Colon (tissue), 2 donors: Measurements from ENCODE around the gene MATN4.

Source experiments
- FAIRE-seq: peaks from 2 replicates; lab custom pipeline; 2012; peaks lifted over from hg19 to GRCh38; lab: Jason Lieb, UNC
- donor health status: control.
- donor health status: control.

The MATN4 gene

GRCh38 chr20:45289942-45290676 is 18.0 kb downstream of the MATN4 start:
- no peak for FAIRE-seq

GRCh38 chr20:45288860-45289259 is 19.2 kb downstream of the MATN4 start:
- FAIRE-seq = no peak

GRCh38 chr20:45288376-45288775 is 19.7 kb downstream of the MATN4 start:
- no peak for FAIRE-seq

GRCh38 chr20:45283551-45284057 is 24.5 kb downstream of the MATN4 start:
- no peak for FAIRE-seq

GRCh38 chr20:45282700-45283550 is 25.2 kb downstream of the MATN4 start:
- FAIRE-seq = no peak

GRCh38 chr20:45279992-45280391 is 28.1 kb downstream of the MATN4 start:
- no peak for FAIRE-seq

GRCh38 chr20:45275338-45275737 is 32.8 kb downstream of the MATN4 start:
- no peak for FAIRE-seq

- FAIRE-seq = no peak
Observed at GRCh38 chr20:45269754-45270270, 38.3 kb downstream of the MATN4 start.

GRCh38 chr20:45269056-45269455 is 39.0 kb downstream of the MATN4 start:
- FAIRE-seq = no peak

GRCh38 chr20:45268531-45268930 is 39.6 kb downstream of the MATN4 start:
- FAIRE-seq = no peak

- no peak for FAIRE-seq
Observed at GRCh38 chr20:45266977-45267376, 41.1 kb downstream of the MATN4 start.

- no peak for FAIRE-seq
Observed at GRCh38 chr20:45263556-45264266, 44.4 kb downstream of the MATN4 start.

GRCh38 chr20:45258664-45259063 is 49.4 kb downstream of the MATN4 start:
- FAIRE-seq = no peak

- FAIRE-seq = no peak
Observed at GRCh38 chr20:45258259-45258658, 49.8 kb downstream of the MATN4 start.

- no peak for FAIRE-seq
Observed at GRCh38 chr20:45257711-45258110, 50.4 kb downstream of the MATN4 start.

GRCh38 chr20:45257161-45257560 is 50.9 kb downstream of the MATN4 start:
- no peak for FAIRE-seq

GRCh38 chr20:45254383-45255262 is 53.5 kb downstream of the MATN4 start, which contains the start of gene SLPI:
Gene SLPI, minus strand, starts transcription at chr20:45254564. Its CDS starts 21 bp downstream, at chr20:45254543.
- no peak for FAIRE-seq

GRCh38 chr20:45253261-45253660 is 54.8 kb downstream of the MATN4 start:
- no peak for FAIRE-seq

GRCh38 chr20:45251884-45252560 is 56.1 kb downstream of the MATN4 start:
- FAIRE-seq = no peak

GRCh38 chr20:45248609-45249008 is 59.5 kb downstream of the MATN4 start:
- FAIRE-seq = no peak

- FAIRE-seq = no peak
Observed at GRCh38 chr20:45247865-45248264, 60.2 kb downstream of the MATN4 start.
